ENCODE data around the gene SLX4IP. TPM values are rescaled to one million over a fixed set of nuclear protein-coding genes. Genes with fewer than 3 reads are reported as not detected.

SLX4IP gene
- total and polyA plus RNA-seq, 2 donors (not counting 1 experiment from before 2014, with no cell fraction given): 2.0 to 8.1 TPM

- TF ChIP-seq CTCF (IDR thresholded peaks at IDR 0.05) (no peak), EZH2 (IDR thresholded peaks at IDR 0.05; ENCODE audit: borderline replicate concordance, insufficient read depth, low read depth, low read length, poor library complexity, severe bottlenecking) (no peak)
- no peaks in the 10 kb centered on the region for H4K20me1 ChIP-seq (ENCODE audit: control insufficient read depth, insufficient read depth, low read length, poor library complexity, severe bottlenecking)
- no peak overlapping the region for H3K27ac ChIP-seq (ENCODE audit: low read length in 2 of 2)
- ATAC-seq (ENCODE audit: low read depth): no peak
- WGBS (ENCODE audit: insufficient coverage): no CpG with 5 or more reads among the region's 1 CpG
- ChIA-PET POLR2A (no interaction called here), CTCF (no interaction called here)
- no peaks in the 10 kb centered on the region for H3K4me1 ChIP-seq (ENCODE audit: control insufficient read depth in 2 of 2, insufficient read depth in 2 of 2, low read length in 2 of 2)
- no peaks in the 10 kb centered on the region for H3K9me3 Mint-ChIP-seq (ENCODE audit: insufficient read depth)
- no peaks in the 10 kb centered on the region for H3K9me3 ChIP-seq (ENCODE audit: control extremely low read depth in 1 of 3, control insufficient read depth in 2 of 3, insufficient read depth in 1 of 3, low read length in 2 of 3)
- no peaks in the 10 kb centered on the region for H3K4me1 Mint-ChIP-seq
- no peak for DNase-seq
- intact Hi-C loops (cut with micrococcal nuclease): no loop called here
- H3K36me3 ChIP-seq (replicated peaks in 1 of 2; ENCODE audit: control extremely low read depth in 1 of 2, control insufficient read depth in 1 of 2, extremely low read depth in 1 of 2, insufficient read depth in 2 of 2, low read length in 1 of 2): peaks cover 0 to 27% of the 10 kb centered on the region in 2 experiments
- H3K27ac Mint-ChIP-seq: no peak overlapping the region
- no peaks in the 10 kb centered on the region for H3K27me3 Mint-ChIP-seq
- H3K9ac ChIP-seq (ENCODE audit: low read length): no peak overlapping the region
- no peak overlapping the region for H2AFZ ChIP-seq (ENCODE audit: insufficient read depth, low read depth, low read length, poor library complexity, severe bottlenecking)
- H3K27me3 ChIP-seq (replicated peaks in 1 of 4; ENCODE audit: control extremely low read depth in 1 of 4, control insufficient read depth in 3 of 4, insufficient read depth in 4 of 4, low read length in 3 of 4): no peaks in the 10 kb centered on the region
- no peaks in the 10 kb centered on the region for H3K79me2 ChIP-seq (ENCODE audit: control insufficient read depth, insufficient read depth, low read length)
- H3K4me3 ChIP-seq (ENCODE audit: control extremely low read depth in 1 of 5, extremely low read depth in 1 of 5, insufficient read depth in 1 of 5, low read depth in 2 of 5, low read length in 4 of 5): no peak overlapping the region
- H3K4me3 Mint-ChIP-seq: no peak overlapping the region
- H3K4me2 ChIP-seq (replicated peaks; ENCODE audit: low read depth, low read length, poor library complexity, severe bottlenecking): no peak overlapping the region
Measured at GRCh38 chr20:10597637-10598036, 162.5 kb downstream of the SLX4IP start.

DNA sequence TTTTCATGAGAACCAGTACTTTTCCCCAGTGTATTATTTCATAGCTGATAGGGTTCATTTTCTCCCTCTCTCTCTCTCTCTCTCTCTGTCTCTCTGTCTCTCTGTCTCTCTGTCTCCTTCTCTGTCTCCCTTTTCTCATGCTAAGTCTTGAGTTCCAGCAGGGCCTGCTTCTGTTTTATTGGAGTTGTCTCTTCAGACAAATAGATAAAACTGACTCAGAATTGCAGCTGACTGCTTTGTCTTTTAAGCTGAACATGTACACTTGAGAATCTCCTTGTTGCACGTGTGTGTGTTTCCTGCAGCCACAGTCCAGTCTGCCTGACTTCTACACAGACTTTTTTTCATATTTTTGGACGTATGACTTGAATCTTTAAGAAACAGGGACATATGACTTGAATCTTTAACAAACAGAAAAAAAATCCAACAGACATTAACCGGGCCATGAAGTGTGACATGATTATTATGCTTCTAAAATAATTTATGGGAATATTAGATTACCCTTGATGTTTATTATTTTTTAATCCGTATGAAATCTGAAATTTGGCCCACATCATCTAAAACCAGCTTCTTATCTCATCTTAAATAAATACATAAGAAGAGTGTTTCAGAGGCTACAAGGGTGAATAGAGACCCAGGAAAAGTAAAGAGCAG, 167.2 kb downstream of the SLX4IP start:
- ATAC-seq (ENCODE audit: low read depth) (no peak), DNase-seq (no peak)
- H2AFZ ChIP-seq (ENCODE audit: insufficient read depth, low read depth, low read length, poor library complexity, severe bottlenecking): no peak overlapping the region
- CTCF ChIA-PET: no interaction called here
- 100% methylated on average over 2 of the region's 4 CpGs for WGBS (ENCODE audit: insufficient coverage)
- H3K9me3 Mint-ChIP-seq (ENCODE audit: insufficient read depth): no peaks in the 10 kb centered on the region
- H3K79me2 ChIP-seq (ENCODE audit: control insufficient read depth, insufficient read depth, low read length): no peaks in the 10 kb centered on the region
- H3K27ac ChIP-seq (ENCODE audit: low read length in 2 of 2): no peak overlapping the region
- intact Hi-C loops (cut with micrococcal nuclease): no loop called here
- no peak overlapping the region for H3K9ac ChIP-seq (ENCODE audit: low read length)
- no peaks in the 10 kb centered on the region for H4K20me1 ChIP-seq (ENCODE audit: control insufficient read depth, insufficient read depth, low read length, poor library complexity, severe bottlenecking)
- no peak for TF ChIP-seq CTCF (IDR thresholded peaks at IDR 0.05)
- TF ChIP-seq EZH2 (IDR thresholded peaks at IDR 0.05; ENCODE audit: borderline replicate concordance, insufficient read depth, low read depth, low read length, poor library complexity, severe bottlenecking): no peak
- no peak overlapping the region for H3K4me3 ChIP-seq (ENCODE audit: control extremely low read depth in 1 of 5, extremely low read depth in 1 of 5, insufficient read depth in 1 of 5, low read depth in 2 of 5, low read length in 4 of 5)
- H3K27me3 Mint-ChIP-seq: no peaks in the 10 kb centered on the region
- H3K27ac Mint-ChIP-seq: no peak overlapping the region
- no peaks in the 10 kb centered on the region for H3K4me1 ChIP-seq (ENCODE audit: control insufficient read depth in 2 of 2, insufficient read depth in 2 of 2, low read length in 2 of 2)
- H3K27me3 ChIP-seq (replicated peaks in 1 of 4; ENCODE audit: control extremely low read depth in 1 of 4, control insufficient read depth in 3 of 4, insufficient read depth in 4 of 4, low read length in 3 of 4): no peaks in the 10 kb centered on the region
- POLR2A ChIA-PET: no interaction called here
- peaks cover 0 to 36% of the 10 kb centered on the region in 2 experiments for H3K36me3 ChIP-seq (replicated peaks in 1 of 2; ENCODE audit: control extremely low read depth in 1 of 2, control insufficient read depth in 1 of 2, extremely low read depth in 1 of 2, insufficient read depth in 2 of 2, low read length in 1 of 2)
- H3K4me3 Mint-ChIP-seq: no peak overlapping the region
- H3K4me2 ChIP-seq (replicated peaks; ENCODE audit: low read depth, low read length, poor library complexity, severe bottlenecking): no peak overlapping the region
- no peaks in the 10 kb centered on the region for H3K9me3 ChIP-seq (ENCODE audit: control extremely low read depth in 1 of 3, control insufficient read depth in 2 of 3, insufficient read depth in 1 of 3, low read length in 2 of 3)
- no peaks in the 10 kb centered on the region for H3K4me1 Mint-ChIP-seq

Data from B cell (primary cell).